ENCODE measurements around the gene LDLRAD2. TPM values are rescaled to one million over a fixed set of nuclear protein-coding genes. Genes with fewer than 3 reads are reported as not detected.

LDLRAD2 gene
- total and polyA plus RNA-seq, 9 of the 15 experiments (the other 6 are each of a cell fraction or from before 2014, with no cell fraction given), result 0.45 to 0.48 TPM; not detected in 7

GRCh38 chr1:21782868-21783678, 29.0 kb upstream of the LDLRAD2 start, which contains the start of gene USP48 (continued):
- TF ChIP-seq RB1 (IDR thresholded peaks at IDR 0.05; ENCODE audit: low read depth), result peak; percentile 93
- no peak for TF ChIP-seq ZNF232 (CRISPR knock-in tag; IDR thresholded peaks at IDR 0.05)
- peak; percentile 96 for TF ChIP-seq NR1H2 (CRISPR knock-in tag; IDR thresholded peaks at IDR 0.05)
- peak; percentile 94 for TF ChIP-seq PKNOX1 (IDR thresholded peaks at IDR 0.05)
- TF ChIP-seq EP300 (IDR thresholded peaks at IDR 0.05; ENCODE audit: low read length), result peak; percentile 36
- TF ChIP-seq SMAD1 (IDR thresholded peaks at IDR 0.05; ENCODE audit: low read depth, low read length, partially characterized antibody), result peak; percentile 94
- TF ChIP-seq ZSCAN32 (CRISPR knock-in tag; IDR thresholded peaks at IDR 0.05), result no peak
- peak; percentile 59 to 78; a peak in 3 of 4 replicates for TF ChIP-seq MAZ (CRISPR knock-in tag; conservative IDR thresholded peaks at IDR 0.05 in 1 of 2, IDR thresholded peaks at IDR 0.05 in 1 of 2)
- no peak for TF ChIP-seq PURB (CRISPR knock-in tag; IDR thresholded peaks at IDR 0.05; ENCODE audit: low read depth)
- TF ChIP-seq SETDB1 (IDR thresholded peaks at IDR 0.05; ENCODE audit: low read length), result peak; percentile 64
- no peak for TF ChIP-seq ID3 (CRISPR knock-in tag; IDR thresholded peaks at IDR 0.05)
- TF ChIP-seq ID3 (tag; IDR thresholded peaks at IDR 0.05), result peak; percentile 82
- TF ChIP-seq ZNF766 (CRISPR knock-in tag; conservative IDR thresholded peaks at IDR 0.05), result peak; percentile 85; the same call in 1 of the 2 replicates
- TF ChIP-seq ZC3H8 (IDR thresholded peaks at IDR 0.05), result no peak
- TF ChIP-seq FOXJ3 (CRISPR knock-in tag; IDR thresholded peaks at IDR 0.05), result no peak
- TF ChIP-seq ZNF282 (CRISPR knock-in tag; IDR thresholded peaks at IDR 0.05), result 0 out of 2 replicates have a peak, but pooled peaks have one; percentile 94
- TF ChIP-seq AFF1 (IDR thresholded peaks at IDR 0.05; ENCODE audit: low read depth in 1 of 2, partially characterized antibody in 2 of 2), result peak in 1 of 2 experiments; percentile 88
- TF ChIP-seq, protein P1, sequence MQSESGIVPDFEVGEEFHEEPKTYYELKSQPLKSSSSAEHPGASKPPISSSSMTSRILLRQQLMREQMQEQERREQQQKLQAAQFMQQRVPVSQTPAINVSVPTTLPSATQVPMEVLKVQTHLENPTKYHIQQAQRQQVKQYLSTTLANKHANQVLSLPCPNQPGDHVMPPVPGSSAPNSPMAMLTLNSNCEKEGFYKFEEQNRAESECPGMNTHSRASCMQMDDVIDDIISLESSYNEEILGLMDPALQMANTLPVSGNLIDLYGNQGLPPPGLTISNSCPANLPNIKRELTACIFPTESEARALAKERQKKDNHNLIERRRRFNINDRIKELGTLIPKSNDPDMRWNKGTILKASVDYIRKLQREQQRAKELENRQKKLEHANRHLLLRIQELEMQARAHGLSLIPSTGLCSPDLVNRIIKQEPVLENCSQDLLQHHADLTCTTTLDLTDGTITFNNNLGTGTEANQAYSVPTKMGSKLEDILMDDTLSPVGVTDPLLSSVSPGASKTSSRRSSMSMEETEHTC (IDR thresholded peaks at IDR 0.05), result peak; percentile 69
- no peak for TF ChIP-seq PPARD (CRISPR knock-in tag; IDR thresholded peaks at IDR 0.05)

Measured in K562 (cell line).